NCI-H345 treated with DMSO at 0.1 percent for 48 hours (cell line): Measurements from ENCODE around the gene CACNA2D1.
"Not testable (repeated sequence)": the region's sequence is repeated elsewhere in the genome, so short reads cannot be mapped to it uniquely, and the experiment has no call there.

ENCODE experiments used
- DNase-seq: peaks from one replicate; lab custom pipeline; 2025; ENCODE audit not compliant: unreplicated experiment; lab: John Stamatoyannopoulos, UW

The CACNA2D1 gene

GRCh38 chr7:82173400-82174021, 270.1 kb downstream of the CACNA2D1 start:
- no peak for DNase-seq

DNA sequence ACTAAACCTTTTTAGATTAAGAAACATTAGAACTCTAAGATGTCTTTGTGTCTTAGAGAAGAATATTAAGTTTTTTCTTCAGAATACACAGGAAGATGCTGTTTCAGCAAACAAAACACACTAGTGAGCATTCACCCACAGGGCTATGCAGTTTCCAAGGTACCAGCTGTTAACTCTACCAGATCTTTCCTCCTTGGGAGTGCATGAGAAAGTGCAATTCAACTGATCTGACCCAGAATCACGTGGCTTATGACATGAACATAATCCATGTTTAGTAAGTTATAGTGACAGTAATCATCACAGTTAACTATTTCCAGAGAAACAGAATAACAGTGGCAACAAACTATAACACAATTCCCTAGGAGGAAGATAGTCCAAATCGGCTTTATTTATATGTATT, 270.7 kb downstream of the CACNA2D1 start:
- no peak for DNase-seq

GRCh38 chr7:82172017-82172416, 271.6 kb downstream of the CACNA2D1 start:
- DNase-seq, result no peak

- peak; percentile 90 for DNase-seq
Observed at GRCh38 chr7:82167558-82168314, 275.8 kb downstream of the CACNA2D1 start.

DNA sequence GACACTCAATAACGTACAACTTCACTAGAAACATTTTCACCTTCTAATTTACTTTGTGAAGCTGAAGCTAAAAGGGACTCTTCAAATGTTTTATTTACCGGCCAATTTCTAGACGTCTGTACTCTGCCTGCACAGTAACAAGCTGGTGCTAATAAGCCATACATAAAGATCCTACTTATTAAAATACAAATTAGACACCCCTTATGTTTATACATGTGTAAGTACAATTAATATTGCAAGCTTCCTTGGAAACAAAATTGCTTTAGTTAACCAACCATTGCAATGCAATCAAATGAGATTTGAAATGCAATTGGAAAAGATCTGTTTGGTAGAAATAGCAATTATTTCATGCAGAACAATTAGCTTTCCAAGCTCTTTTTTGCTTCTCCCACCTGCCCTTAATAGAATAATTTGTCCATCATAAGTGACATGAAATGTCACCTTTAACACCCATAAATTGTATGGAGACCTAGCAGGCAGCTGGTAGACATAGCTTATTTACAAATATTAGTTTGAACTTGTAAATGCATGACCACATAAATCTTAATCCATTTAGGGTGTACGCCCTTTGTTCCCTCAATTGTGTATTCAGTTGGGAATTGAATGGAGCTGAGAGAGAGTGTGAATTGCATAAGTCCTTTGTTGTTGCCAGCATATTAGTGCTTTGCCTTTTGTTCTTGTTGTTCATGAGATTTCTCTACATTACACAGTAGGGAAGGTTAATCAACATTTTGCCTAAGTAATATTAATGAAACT, 277.1 kb downstream of the CACNA2D1 start:
- DNase-seq, result peak; percentile 69

GRCh38 chr7:82164813-82165212, 278.8 kb downstream of the CACNA2D1 start:
- DNase-seq, result peak; percentile 27

DNA sequence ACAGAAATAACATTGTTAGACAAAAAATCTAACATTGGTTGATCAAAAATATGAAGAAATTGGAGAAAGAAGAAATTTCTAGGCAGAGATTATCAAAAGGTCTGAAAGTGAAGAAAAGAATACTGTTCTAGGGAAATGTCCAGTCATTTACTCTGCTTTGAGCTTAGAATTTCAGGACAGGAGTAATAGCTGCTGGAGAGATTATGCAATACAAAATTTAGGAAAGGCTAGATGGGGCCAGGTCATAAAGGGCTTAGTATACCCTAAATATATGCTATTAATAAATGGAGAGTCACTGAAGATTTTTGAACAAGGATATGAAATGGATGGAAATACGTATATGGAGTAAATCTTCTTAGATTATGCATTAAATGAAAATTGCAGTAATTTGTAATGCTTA, 279.2 kb downstream of the CACNA2D1 start:
- DNase-seq, result no peak

GRCh38 chr7:82163586-82163985, 280.0 kb downstream of the CACNA2D1 start:
- DNase-seq, result no peak

- DNase-seq, result no peak
Observed at GRCh38 chr7:82162289-82162688, 281.3 kb downstream of the CACNA2D1 start.

- no peak for DNase-seq
Observed at GRCh38 chr7:82158327-82158726, 285.2 kb downstream of the CACNA2D1 start.

DNA sequence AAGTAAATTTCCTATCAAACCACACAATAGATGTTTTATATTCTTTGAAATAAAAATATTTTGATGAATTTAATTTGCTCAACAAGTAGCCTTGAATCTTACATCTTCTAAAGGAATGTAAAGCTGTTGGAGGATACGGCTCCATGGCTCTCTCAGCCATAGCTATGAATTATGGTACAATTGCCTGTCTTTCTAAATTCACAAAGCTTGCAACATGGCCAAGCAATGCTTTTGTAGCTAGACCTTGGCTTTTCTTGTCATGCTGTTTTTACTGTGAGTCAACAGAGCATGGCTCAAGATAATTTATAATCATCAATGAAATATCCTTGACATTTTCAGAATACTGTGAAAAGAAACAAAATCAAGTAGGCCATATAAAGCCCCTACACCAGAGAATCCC, 286.7 kb downstream of the CACNA2D1 start:
- no peak for DNase-seq

- peak; percentile 87 for DNase-seq
Observed at GRCh38 chr7:82156168-82156567, 287.4 kb downstream of the CACNA2D1 start.

DNA sequence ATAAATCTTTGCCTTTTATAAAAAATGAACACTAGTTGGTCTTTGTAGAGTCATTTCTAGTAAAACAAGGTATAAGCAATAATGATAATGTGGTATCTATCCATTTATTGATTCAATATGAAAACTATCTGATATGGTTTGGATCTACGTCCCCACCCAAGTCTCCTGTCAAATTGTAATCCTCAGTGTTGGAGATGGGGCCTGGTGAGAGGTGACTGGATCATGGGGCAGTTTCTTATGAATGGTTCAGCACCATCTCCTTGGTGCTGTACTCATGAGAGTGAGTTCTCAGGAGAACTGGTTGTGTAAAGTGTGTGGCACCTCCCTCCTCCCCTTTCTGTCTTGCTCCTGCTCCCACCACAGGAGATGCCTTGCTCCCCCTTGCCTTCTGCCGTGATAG, 288.8 kb downstream of the CACNA2D1 start:
- DNase-seq, result no peak

- DNase-seq, result no peak
Observed at GRCh38 chr7:82153776-82154175, 289.8 kb downstream of the CACNA2D1 start.

- DNase-seq, result no peak
Observed at GRCh38 chr7:82152858-82153257, 290.7 kb downstream of the CACNA2D1 start.

- no peak for DNase-seq
Observed at GRCh38 chr7:82146491-82146890, 297.1 kb downstream of the CACNA2D1 start.

DNA sequence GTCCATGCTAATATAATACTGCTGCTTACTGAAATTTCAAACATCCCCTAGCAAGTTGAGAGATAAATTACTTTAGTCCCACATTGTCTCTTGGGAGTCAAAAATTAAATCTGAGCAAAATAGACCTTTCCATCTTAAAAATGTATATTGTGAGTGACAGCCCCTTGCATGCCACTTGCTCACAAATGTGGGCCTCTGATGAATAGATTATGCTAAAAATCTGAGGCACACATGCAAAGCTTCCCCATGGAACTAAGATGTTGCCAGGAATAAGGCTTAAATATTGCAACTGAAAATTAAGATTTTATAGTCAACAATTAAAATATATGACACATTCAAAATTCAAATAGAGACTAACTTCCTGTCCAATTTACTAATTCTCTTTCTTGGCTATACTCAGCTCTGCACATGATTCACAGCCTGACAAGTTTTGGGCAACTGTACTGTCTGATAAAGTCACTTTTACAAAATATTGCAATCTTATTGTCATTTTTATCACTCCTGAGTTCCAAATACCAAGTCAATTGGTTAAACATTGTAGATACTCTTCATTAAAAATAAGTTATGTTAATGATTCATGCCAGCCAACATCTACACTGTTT, 301.2 kb downstream of the CACNA2D1 start:
- no peak for DNase-seq

DNA sequence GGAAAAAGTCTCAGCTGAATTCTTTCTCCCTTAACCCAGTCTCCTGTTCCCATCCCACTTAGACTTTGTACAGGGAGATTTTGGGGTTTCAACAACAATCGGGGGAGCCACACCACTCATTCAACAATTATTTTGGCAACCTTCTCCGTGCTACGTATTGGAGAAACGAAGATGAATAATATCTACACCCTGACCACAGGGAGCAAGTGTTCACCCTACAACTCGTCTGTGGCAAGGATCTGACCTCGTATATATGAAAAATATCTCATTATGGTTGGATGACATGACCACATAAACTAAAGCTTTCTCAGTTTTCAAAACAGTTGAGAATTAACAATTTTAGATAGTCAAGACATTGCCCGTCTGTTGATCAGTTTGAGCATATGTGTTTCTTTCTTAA, 302.1 kb downstream of the CACNA2D1 start:
- no peak for DNase-seq

DNA sequence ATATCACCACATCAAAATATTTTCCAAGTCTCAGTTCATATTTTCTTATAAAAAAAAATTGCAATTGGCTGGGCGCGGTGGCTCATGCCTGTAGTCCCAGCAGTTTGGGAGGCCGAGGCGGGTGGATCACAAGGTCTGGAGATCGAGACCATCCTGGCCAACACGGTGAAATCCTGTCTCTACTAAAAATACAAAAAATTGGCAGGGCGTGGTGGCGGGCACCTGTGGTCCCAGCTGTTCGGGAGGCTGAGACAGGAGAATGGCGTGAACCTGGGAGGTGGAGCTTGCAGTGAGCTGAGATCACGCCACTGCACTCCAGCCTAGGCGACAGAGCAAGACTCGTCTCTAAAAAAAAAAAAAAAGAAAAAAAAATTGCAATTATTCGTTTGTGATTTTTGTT, 303.0 kb downstream of the CACNA2D1 start:
- DNase-seq, result not testable (repeated sequence)

- DNase-seq, result no peak
Observed at GRCh38 chr7:82131215-82131614, 312.4 kb downstream of the CACNA2D1 start.

- no peak for DNase-seq
Observed at GRCh38 chr7:82129091-82129490, 314.5 kb downstream of the CACNA2D1 start.

- no peak for DNase-seq
Observed at GRCh38 chr7:82128546-82128945, 315.0 kb downstream of the CACNA2D1 start.
